ENCODE data around the gene SLC8A3.

The SLC8A3 gene

DNA sequence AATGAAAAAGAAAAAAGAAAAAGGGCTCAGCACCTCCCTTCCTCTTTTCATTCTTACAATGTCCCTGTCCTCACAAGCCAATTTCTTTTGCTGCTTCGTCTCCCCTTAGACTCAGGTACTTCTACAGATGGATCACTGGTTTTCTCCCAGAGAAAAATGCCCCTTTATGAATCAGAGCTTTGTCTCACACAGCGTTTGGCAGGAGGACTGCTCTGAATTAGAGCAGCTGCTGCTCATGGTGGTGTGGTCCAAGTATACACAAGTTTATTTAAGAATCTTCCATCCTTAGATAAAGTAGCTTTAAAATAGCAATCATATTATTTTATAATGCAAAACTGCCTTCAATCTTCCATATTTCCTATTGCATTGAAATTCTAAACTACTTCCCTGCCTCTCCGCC is 80.3 kb downstream of the SLC8A3 start:
- Histone ChIP-seq H3K36me3 (replicated peaks; ENCODE audit: low read depth, low read length) (no peaks in the 10 kb centered on the region), H4K20me1 (ENCODE audit: insufficient read depth, low read length) (no peaks in the 10 kb centered on the region), H3K4me1 (ENCODE audit: low read length) (no peaks in the 10 kb centered on the region), H3K9ac (ENCODE audit: low read length) (no peak overlapping the region), H3K27ac (ENCODE audit: low read length) (no peak overlapping the region), H3K79me2 (ENCODE audit: low read length) (no peaks in the 10 kb centered on the region), H3K4me3 (ENCODE audit: low read length) (no peak overlapping the region), H3K9me3 (ENCODE audit: insufficient read depth, low read length) (no peaks in the 10 kb centered on the region), H3K4me2 (ENCODE audit: low read length) (no peak overlapping the region), H3K27me3 (ENCODE audit: low read depth, low read length) (peaks cover 40% of the 10 kb centered on the region), H2AFZ (ENCODE audit: low read depth, low read length) (no peak overlapping the region)
- TF ChIP-seq EZH2phosphoT487 (IDR thresholded peaks at IDR 0.05; ENCODE audit: low read depth), result no peak
- TF ChIP-seq, protein P1, sequence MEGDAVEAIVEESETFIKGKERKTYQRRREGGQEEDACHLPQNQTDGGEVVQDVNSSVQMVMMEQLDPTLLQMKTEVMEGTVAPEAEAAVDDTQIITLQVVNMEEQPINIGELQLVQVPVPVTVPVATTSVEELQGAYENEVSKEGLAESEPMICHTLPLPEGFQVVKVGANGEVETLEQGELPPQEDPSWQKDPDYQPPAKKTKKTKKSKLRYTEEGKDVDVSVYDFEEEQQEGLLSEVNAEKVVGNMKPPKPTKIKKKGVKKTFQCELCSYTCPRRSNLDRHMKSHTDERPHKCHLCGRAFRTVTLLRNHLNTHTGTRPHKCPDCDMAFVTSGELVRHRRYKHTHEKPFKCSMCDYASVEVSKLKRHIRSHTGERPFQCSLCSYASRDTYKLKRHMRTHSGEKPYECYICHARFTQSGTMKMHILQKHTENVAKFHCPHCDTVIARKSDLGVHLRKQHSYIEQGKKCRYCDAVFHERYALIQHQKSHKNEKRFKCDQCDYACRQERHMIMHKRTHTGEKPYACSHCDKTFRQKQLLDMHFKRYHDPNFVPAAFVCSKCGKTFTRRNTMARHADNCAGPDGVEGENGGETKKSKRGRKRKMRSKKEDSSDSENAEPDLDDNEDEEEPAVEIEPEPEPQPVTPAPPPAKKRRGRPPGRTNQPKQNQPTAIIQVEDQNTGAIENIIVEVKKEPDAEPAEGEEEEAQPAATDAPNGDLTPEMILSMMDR (IDR thresholded peaks at IDR 0.05; ENCODE audit: low read depth, low read length), result no peak

DNA sequence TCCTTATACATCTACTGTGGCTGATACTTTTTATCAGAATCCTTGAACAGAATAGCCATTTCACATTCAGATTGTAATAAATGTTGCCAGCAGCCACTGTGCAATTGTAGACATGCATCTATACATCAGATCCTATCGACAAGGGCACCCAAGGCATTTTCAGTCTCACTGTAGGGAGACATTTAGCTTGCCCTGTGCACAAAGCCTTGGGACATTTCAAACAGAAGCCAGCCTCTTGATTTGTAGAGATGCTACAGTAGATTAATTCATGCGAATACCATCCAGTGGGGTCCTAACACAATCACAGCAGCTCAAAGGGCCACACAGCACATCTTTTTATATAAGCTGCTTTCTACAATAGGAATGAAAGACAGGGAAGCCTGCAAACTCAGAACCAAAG is 81.4 kb downstream of the SLC8A3 start:
- H3K4me1 ChIP-seq (ENCODE audit: low read length), result no peaks in the 10 kb centered on the region

DNA sequence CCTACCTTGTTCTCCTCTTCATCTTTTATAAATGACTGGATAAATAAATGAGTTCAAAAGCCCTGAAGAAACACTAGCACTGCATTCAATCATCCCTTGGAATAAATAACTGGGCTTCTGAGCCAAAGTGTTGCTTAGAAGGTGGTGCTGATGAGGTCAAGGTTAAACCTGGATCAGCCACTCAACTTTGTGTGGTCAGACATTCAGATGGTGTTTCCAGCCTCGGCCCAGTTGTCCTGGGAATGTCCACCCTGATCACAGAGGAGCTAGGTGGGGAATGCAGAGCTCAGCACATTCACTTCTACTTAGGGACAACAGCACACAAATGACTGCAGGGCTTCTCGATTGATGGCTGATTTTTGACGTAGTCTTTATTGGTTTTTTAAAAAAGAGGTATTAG is 88.7 kb downstream of the SLC8A3 start:
- H3K27ac ChIP-seq (ENCODE audit: low read length), result no peak overlapping the region
- no peak for TF ChIP-seq EZH2phosphoT487 (IDR thresholded peaks at IDR 0.05; ENCODE audit: low read depth)
- TF ChIP-seq, protein P1 (IDR thresholded peaks at IDR 0.05; ENCODE audit: low read depth, low read length), result no peak
- H4K20me1 ChIP-seq (ENCODE audit: insufficient read depth, low read length), result no peaks in the 10 kb centered on the region
- H3K27me3 ChIP-seq (ENCODE audit: low read depth, low read length), result peaks cover 43% of the 10 kb centered on the region
- no peak overlapping the region for H3K4me2 ChIP-seq (ENCODE audit: low read length)
- no peaks in the 10 kb centered on the region for H3K79me2 ChIP-seq (ENCODE audit: low read length)
- no peaks in the 10 kb centered on the region for H3K9me3 ChIP-seq (ENCODE audit: insufficient read depth, low read length)
- H3K4me3 ChIP-seq (ENCODE audit: low read length), result no peak overlapping the region
- H3K9ac ChIP-seq (ENCODE audit: low read length), result no peak overlapping the region
- H3K36me3 ChIP-seq (replicated peaks; ENCODE audit: low read depth, low read length), result no peaks in the 10 kb centered on the region
- peaks cover 6% of the 10 kb centered on the region for H3K4me1 ChIP-seq (ENCODE audit: low read length)
- H2AFZ ChIP-seq (ENCODE audit: low read depth, low read length), result no peak overlapping the region

More for the DNA sequence above, 81.4 kb downstream of the SLC8A3 start:
- no peak overlapping the region for H3K27ac ChIP-seq (ENCODE audit: low read length)
- H3K4me3 ChIP-seq (ENCODE audit: low read length), result no peak overlapping the region
- H3K4me2 ChIP-seq (ENCODE audit: low read length), result no peak overlapping the region
- TF ChIP-seq, protein P1 (IDR thresholded peaks at IDR 0.05; ENCODE audit: low read depth, low read length), result no peak
- no peak for TF ChIP-seq EZH2phosphoT487 (IDR thresholded peaks at IDR 0.05; ENCODE audit: low read depth)
- no peaks in the 10 kb centered on the region for H3K9me3 ChIP-seq (ENCODE audit: insufficient read depth, low read length)
- H3K9ac ChIP-seq (ENCODE audit: low read length), result no peak overlapping the region
- no peaks in the 10 kb centered on the region for H3K36me3 ChIP-seq (replicated peaks; ENCODE audit: low read depth, low read length)
- H3K27me3 ChIP-seq (ENCODE audit: low read depth, low read length), result peaks cover 42% of the 10 kb centered on the region
- H3K79me2 ChIP-seq (ENCODE audit: low read length), result no peaks in the 10 kb centered on the region
- H2AFZ ChIP-seq (ENCODE audit: low read depth, low read length), result no peak overlapping the region
- H4K20me1 ChIP-seq (ENCODE audit: insufficient read depth, low read length), result no peaks in the 10 kb centered on the region

DNA sequence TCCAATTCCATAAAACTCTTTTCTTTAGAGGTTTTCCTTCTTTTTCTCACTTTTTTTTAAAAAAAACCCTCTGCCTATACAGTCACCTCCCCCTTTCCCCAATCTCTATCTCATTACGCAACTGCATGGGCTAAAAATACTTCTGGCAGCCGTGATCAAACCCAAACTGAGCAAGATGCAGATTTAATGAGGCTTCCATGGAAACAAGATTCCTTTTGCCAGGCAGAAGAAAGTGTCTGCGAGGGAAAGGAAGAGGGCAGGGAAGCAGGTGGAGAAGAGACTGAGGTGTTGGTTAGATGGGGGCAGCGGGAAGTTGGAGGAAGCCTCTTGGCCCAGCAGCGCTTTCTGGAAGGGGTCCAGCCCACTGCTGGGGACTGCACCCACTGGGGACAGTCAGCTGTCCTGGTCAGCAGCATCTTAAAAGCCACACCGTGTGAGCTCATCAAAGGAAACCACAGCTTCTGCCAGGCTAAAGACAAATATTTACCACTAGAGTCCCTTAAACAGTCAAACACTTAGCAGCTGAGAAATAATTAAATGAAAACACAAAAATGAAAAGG is 90.4 kb downstream of the SLC8A3 start:
- no peak overlapping the region for H3K4me2 ChIP-seq (ENCODE audit: low read length)
- H4K20me1 ChIP-seq (ENCODE audit: insufficient read depth, low read length), result no peaks in the 10 kb centered on the region
- TF ChIP-seq, protein P1 (IDR thresholded peaks at IDR 0.05; ENCODE audit: low read depth, low read length), result no peak
- no peak for TF ChIP-seq EZH2phosphoT487 (IDR thresholded peaks at IDR 0.05; ENCODE audit: low read depth)
- H3K4me3 ChIP-seq (ENCODE audit: low read length), result no peak overlapping the region
- peaks cover 39% of the 10 kb centered on the region for H3K27me3 ChIP-seq (ENCODE audit: low read depth, low read length)
- H3K9ac ChIP-seq (ENCODE audit: low read length), result no peak overlapping the region
- no peak overlapping the region for H3K27ac ChIP-seq (ENCODE audit: low read length)
- H3K36me3 ChIP-seq (replicated peaks; ENCODE audit: low read depth, low read length), result no peaks in the 10 kb centered on the region
- no peak overlapping the region for H2AFZ ChIP-seq (ENCODE audit: low read depth, low read length)
- peaks cover 6% of the 10 kb centered on the region for H3K4me1 ChIP-seq (ENCODE audit: low read length)
- H3K79me2 ChIP-seq (ENCODE audit: low read length), result no peaks in the 10 kb centered on the region
- no peaks in the 10 kb centered on the region for H3K9me3 ChIP-seq (ENCODE audit: insufficient read depth, low read length)
